GM04504 (cell line): ENCODE data around the gene MAP3K9.
"Not testable (repeated sequence)": the region's sequence is repeated elsewhere in the genome, so short reads cannot be mapped to it uniquely, and the experiment has no call there.

Experiments
- DNase-seq: peaks from one replicate; pipeline ENCODE4 v3.0.0-alpha.2; 2012; ENCODE audit warnings: low read depth

Gene MAP3K9

DNA sequence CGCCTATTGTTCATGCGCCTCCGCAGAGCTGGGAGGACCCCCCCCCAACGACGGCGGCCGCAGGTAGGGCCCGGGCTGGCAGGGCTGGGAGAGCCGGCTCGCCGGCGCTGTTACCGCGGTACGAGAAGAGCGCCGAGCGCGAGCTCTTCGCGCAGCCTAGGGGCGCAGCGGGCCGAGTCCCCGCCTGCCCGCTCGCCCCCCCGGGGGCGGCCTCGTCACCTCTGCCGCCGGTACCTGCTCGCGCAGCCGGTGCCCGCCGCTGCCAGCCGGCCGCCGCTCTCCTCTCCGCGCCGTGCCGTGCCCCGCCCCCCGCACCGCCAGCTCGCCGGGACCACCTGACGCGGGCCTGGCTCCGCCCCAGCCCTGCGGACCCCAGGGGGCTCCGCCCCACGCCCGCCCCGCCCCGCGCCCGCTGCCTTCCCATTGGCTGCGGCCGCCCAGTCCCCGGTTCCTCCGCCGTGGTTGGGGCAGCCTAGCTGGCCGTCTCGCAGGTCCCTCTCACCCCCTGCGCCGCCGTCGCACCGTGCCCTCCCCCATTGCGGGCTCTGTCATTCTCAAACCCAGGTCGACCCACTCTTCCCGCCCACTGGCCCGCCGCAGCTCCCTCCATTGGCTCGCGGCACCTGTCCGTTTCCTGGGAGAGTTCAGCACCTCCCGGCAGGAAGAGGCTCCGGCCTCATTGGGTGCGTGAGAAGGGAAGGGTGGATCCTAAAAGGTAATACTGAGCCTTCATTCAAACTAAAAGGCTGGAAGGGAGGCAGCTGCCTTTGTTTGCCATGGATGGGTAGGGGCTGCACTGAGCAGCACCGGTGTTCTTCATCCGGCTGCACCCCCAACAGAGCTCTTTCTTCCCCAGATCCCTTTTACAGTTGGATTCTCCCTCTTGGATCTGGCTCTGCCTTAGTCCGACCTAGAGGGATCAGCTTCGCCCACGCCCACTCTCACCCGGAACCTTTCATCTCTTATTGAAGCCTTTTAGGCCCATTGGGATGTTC, at the start of gene MAP3K9:
Gene MAP3K9 (minus strand): TSS at position 289 of the 995 bp plus-strand sequence. CDS start 342 bp downstream, outside the sequence.
- no peak for DNase-seq

DNA sequence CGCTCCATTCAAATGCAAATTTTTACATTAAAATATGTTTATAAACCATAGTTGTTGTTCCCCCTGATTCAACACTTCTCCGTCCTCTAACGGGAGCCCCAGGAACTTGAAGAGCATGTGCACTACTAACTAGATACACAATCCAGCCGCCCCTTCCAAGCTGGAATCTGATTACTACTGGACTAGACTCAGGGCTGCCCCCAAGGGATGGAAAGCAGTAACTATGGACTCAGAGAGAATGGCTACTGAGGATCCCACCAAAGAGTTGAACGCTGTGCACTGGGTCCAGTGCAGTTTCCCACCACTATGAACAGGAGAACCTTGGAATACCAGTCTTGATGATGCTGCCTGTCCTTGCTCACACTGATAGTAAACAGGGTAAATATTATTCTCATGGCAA, 49.3 kb upstream of the MAP3K9 start:
- DNase-seq, result no peak

- DNase-seq, result no peak
Measured at GRCh38 chr14:70857496-70857890, 48.2 kb upstream of the MAP3K9 start.

DNA sequence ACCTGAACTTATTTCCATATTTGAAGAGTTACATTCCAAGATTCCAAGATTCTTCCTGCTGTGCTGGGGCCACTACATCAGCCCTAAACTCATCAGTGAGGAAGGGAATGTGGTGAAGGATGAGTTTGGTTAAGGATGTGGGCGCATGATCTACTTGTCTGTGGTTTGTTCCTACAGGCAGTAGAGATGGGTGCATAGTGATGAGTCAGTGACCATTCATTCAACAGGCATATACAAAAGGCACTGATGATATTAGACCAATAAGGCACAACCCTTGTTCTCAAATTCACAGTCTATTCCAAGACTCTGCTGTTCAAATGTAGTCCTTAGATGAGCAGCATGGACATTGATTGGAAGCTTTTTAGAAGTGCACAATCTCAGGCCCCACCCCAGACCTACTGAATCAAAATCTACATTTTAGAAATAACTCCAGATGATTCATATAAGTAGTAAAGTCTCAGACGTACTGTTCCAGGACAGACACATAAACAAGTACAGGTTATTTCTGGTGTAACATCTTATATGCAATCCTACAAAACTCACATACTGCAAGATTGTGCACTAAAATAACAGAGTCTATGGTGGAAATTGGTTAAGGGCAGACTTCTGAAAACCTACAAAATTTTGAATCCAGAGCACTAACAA, 47.7 kb upstream of the MAP3K9 start:
- peak; percentile 73 for DNase-seq

- DNase-seq, result no peak
Measured at GRCh38 chr14:70855486-70855885, 46.2 kb upstream of the MAP3K9 start.

DNA sequence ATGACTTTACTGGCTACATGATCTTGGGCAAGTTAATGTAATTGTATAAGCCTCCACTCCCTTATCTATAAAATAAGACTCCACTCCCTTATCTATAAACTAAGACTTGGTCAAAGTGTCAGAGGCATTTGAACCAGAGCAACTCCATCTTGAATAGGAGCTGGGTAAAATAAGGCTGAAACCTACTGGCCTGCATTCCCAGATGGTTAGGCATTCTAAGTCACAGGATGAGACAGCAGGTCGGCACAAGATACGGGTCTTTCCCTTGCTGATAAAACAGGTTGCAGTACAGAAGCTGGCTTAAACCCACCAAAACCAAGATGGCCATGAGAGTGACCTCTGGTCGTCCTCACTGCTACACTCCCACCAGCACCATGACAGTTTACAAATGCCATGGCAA, 44.3 kb upstream of the MAP3K9 start:
- not testable (repeated sequence) for DNase-seq

DNA sequence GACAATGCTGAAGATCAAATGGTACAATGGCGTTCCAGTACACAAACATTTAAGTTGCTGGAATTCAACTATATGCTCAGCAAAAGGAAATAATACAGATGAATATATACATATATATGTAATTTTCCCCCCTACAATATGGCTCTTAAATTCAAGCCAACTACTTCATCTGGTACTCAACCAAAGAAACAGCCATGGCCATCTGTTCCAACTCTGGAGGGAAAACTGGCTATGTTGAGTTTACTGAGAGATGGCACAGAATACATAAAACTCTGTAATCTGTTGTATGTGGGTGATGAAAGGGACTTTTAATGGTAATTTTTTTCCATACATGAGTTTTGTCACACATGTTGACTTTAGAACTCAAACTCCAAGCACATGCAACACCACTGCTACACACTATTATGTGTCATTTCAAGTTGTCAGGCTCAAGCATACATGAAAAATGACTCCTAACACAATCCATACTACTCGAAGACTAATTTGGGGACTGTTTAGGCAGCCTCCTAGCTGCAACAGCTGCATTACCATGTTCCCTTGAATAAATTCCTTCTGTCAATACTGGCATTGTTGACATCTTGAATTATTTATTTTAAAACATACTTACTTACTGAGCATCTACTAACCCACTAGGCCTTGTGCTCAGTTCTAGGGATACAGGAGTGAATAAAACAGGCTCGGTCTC, 38.2 kb upstream of the MAP3K9 start:
- DNase-seq, result no peak

GRCh38 chr14:70845601-70846000, 36.3 kb upstream of the MAP3K9 start:
- no peak for DNase-seq

- no peak for DNase-seq
Measured at GRCh38 chr14:70842851-70843462, 33.6 kb upstream of the MAP3K9 start.

- no peak for DNase-seq
Measured at GRCh38 chr14:70838076-70838475, 28.8 kb upstream of the MAP3K9 start.

- no peak for DNase-seq
Measured at GRCh38 chr14:70836946-70837345, 27.6 kb upstream of the MAP3K9 start.

DNA sequence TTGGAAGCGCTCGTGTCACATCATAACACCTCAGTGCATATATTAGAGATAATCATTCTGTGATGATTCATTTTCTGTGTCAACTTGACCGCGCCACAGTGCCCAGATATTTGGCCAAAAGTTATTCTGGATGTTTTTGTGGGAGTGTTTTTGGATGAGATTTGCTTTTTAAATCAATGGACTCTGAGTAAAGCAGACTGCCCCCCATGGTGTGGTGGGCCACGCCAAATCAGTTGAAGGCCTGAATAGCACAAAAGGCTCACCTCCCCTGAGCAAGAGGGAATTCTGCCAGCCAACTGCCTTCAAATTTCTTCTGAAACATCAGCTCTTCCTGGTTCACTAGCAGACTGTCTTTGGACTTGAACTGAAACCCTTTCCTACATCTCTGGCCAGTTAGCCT, 24.6 kb upstream of the MAP3K9 start:
- DNase-seq, result no peak

- no peak for DNase-seq
Measured at GRCh38 chr14:70832561-70833305, 23.4 kb upstream of the MAP3K9 start.

- DNase-seq, result no peak
Measured at GRCh38 chr14:70830998-70831781, 21.9 kb upstream of the MAP3K9 start.

- DNase-seq, result no peak
Measured at GRCh38 chr14:70828188-70828587, 18.9 kb upstream of the MAP3K9 start.

DNA sequence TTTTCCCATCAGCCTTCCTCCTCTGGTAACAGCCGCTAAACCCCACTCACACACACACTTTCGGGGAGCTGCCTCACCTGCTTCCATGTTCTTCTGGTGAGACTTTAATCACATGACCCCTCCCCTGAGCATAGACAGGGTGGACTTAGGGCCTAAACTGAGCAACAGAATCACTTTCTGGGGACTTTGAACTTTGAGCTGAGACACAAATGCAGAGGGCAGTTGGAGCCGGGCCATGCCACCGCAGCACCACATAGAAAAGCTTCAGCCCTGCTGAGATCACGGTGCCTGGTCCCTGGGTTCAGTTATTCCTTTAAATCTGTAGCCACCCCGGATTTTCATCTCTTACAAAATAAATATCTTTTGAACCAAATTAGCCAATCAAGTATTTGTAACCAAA, 18.4 kb upstream of the MAP3K9 start:
- DNase-seq, result no peak

- DNase-seq, result no peak
Measured at GRCh38 chr14:70827347-70827746, 18.0 kb upstream of the MAP3K9 start.

DNA sequence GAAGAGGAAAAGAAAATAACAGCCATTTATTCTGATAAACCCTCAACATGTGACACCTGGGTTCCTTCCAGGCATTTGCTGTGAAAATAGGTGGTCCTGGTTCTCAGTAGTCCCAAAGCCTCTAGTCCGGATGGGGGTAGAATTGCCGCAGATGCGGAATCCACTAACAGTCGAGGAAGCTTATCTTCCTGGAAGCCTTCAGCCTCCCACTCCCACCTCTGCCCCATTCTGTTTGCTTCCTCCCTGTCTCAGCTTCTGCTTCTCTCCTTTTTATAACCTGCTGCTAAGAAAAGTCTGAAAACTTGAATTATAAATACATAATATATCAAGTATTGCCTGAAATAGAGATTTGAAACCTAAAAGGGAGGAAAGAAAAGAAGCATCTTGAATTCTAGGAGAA, 14.0 kb upstream of the MAP3K9 start:
- no peak for DNase-seq

- no peak for DNase-seq
Measured at GRCh38 chr14:70822530-70823185, 13.3 kb upstream of the MAP3K9 start.
